Large intestine (tissue), 3 donors: ENCODE data around the gene IQSEC1. TPM values are rescaled to one million over a fixed set of nuclear protein-coding genes. Genes with fewer than 3 reads are reported as not detected.

Experiments used
- DNase-seq, 2 donors: peaks; one replicate each; pipeline versions ENCODE4 v3.0.0 to v3.0.0-alpha.2; 2013
- H3K27ac ChIP-seq: one replicate; pipeline ENCODE4 v1.5.1; 2013; ENCODE audit warnings: low read length
- H3K27me3 ChIP-seq: 2 replicates; pipeline ENCODE4 v1.6.1; 2013; ENCODE audit warnings: low read length; ENCODE audit not compliant: control insufficient read depth, insufficient read depth
- H3K36me3 ChIP-seq: 2 replicates; pipeline ENCODE4 v1.6.1; 2013; ENCODE audit warnings: low read length; ENCODE audit not compliant: control insufficient read depth, insufficient read depth
- H3K4me1 ChIP-seq: one replicate; pipeline ENCODE4 v1.6.1; 2013; ENCODE audit warnings: low read length; ENCODE audit not compliant: control insufficient read depth, insufficient read depth
- H3K4me3 ChIP-seq: one replicate; pipeline ENCODE4 v1.5.1; 2013; ENCODE audit warnings: low read length
- H3K9me3 ChIP-seq: one replicate; pipeline ENCODE4 v1.6.1; 2013; ENCODE audit warnings: mild to moderate bottlenecking, low read depth, low read length, moderate library complexity; ENCODE audit not compliant: control insufficient read depth
- WGBS: methylation state at CpG from one replicate; pipeline ENCODE4 v1.1.5; 2013; ENCODE audit warnings: low lambda C conversion rate; ENCODE audit not compliant: insufficient coverage; 5-methylcytosine and 5-hydroxymethylcytosine counted together
- polyA plus RNA-seq: library from polyadenylated mRNA; unstranded; fragments of 120-200 nt; gene quantifications from one replicate; pipeline ENCODE4 v1.2.1, GENCODE V29; 2013

IQSEC1 gene
- polyA plus RNA-seq, 1 donor, result 24.3 TPM

DNA sequence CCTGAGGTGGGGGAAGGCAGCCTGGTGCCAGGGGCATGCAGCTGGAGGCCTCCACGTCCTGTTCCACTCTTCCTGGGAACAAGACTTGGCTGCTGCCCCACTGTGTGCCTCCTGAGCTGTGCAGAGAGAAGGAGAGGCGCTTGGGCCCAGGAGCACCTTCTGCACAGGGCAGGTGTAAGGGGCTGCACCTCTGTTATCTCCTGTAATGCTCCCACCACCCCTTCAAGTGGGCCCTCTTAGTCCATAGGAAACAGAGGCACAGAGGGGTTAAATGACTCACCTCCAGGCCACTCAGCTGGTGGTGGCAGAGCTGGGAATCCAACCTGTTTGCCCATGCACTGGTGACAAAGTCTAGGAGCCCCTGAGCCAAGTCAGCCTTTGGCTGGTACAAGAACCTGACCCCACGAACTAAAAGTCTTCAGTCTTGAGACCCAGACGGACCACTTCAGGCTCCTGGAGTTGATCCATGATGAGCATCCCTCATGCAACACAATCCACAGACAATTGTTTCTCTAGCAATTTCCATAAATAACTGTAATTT is 93.2 kb downstream of the IQSEC1 start:
- Histone ChIP-seq H3K36me3 (no peaks in the 10 kb centered on the region), H3K4me1 (peaks cover 10% of the 10 kb centered on the region), H3K4me3 (no peak overlapping the region), H3K27ac (no peak overlapping the region), H3K27me3 (no peaks in the 10 kb centered on the region), H3K9me3 (no peaks in the 10 kb centered on the region)
- WGBS, result no CpG with 5 or more reads among the region's 4 CpGs
- no peak for DNase-seq

DNA sequence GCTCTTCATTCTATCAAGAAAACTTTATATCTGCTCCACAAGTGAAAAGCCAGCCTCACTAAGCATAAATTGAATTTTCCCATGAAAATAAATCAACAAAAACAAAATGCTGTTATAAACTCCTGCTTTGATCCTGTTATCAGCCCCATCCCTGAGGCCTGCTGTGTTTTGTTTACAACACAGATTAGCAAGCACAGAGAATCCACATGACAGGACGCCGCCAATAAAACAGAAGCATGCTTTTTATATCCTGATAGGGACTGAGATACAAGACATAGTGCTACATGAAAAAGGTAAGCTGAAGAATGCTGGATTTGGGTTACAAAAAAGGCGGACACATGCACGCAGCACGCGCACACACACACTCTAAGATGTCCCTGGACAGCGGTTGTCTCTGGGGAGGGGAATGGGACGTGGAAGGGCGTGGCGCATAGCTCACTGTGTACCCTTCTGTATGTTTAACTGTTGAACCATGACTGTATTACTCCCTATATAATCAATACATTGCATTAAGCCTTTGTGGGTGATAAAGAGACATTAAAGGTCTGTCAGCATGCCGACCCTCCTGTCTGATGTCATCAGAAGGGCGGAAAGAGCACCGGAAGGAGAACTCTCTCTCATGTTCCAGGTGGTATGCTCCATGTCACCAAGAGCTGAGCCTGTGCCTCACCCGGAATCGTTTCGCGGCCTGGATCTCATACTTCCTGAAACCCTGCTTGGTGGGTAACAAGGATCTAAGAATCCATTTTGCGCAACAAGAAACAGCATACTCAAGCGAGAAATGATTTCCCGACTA is 93.9 kb downstream of the IQSEC1 start:
- WGBS, result 100% methylated on average over 4 of the region's 20 CpGs
- no peaks in the 10 kb centered on the region for H3K27me3 ChIP-seq
- no peak overlapping the region for H3K27ac ChIP-seq
- H3K4me3 ChIP-seq, result no peak overlapping the region
- H3K4me1 ChIP-seq, result peaks cover 7% of the 10 kb centered on the region
- no peaks in the 10 kb centered on the region for H3K36me3 ChIP-seq
- H3K9me3 ChIP-seq, result no peaks in the 10 kb centered on the region
- DNase-seq, result no peak

DNA sequence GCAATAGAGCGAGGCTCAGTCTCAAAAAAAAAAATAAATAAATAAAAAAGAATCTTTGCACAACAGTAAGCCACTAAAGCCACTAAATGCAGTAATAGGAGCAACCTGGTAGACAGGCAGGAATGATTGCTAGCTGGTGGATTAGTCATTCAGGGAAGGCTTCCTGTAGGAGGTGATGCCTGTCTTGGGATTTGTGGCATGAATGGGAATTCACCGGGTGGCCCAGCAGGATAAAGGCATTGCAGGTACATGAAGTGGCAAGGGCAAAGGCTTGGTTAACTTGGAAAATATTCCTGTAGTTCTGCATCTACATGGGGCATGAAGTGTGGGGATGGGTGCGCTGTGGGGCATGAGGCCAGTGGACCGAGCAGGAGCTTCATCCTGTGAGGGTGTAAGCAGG is 94.5 kb downstream of the IQSEC1 start:
- Histone ChIP-seq H3K27me3 (no peaks in the 10 kb centered on the region), H3K4me3 (no peak overlapping the region), H3K9me3 (no peaks in the 10 kb centered on the region), H3K27ac (no peak overlapping the region), H3K36me3 (no peaks in the 10 kb centered on the region), H3K4me1 (peaks cover 2% of the 10 kb centered on the region)
- no CpG with 5 or more reads among the region's 4 CpGs for WGBS
- no peak for DNase-seq

DNA sequence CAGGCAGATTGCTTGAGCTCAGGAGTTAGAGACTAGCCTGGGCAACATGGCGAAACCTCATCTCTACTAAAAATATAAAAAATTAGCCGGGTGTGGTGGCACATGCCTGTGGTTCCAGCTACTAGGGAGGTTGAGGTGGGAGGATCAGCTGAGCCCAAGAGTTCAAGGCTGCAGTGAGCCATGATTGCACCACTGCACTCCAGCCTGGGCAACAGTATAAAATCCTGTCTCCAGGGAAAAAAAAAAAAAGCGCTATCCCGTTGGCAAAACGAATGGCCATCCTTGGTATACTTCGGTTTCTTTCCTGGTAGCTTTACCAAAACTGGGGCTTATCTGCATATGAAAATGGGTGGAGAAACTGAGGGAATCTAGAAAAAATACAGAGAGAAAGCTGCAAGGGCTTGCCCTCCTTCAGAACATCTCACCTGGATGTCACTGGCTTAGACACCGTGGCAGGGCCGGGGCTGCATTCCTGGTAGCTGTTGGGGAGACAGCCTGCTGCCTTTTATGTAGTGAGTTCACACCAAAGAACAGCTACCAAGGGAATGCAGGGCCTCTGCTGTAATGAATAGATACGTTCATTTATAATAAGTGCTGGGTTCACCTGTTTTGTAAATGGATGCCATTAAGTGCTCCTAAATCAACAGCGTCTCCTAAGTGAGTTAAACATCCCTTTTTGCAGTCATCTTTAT is 96.0 kb downstream of the IQSEC1 start:
- no peak for DNase-seq
- Histone ChIP-seq H3K27ac (no peak overlapping the region), H3K4me3 (no peak overlapping the region), H3K4me1 (no peaks in the 10 kb centered on the region), H3K9me3 (no peaks in the 10 kb centered on the region), H3K27me3 (no peaks in the 10 kb centered on the region), H3K36me3 (no peaks in the 10 kb centered on the region)
- WGBS, result no CpG with 5 or more reads among the region's 10 CpGs

DNA sequence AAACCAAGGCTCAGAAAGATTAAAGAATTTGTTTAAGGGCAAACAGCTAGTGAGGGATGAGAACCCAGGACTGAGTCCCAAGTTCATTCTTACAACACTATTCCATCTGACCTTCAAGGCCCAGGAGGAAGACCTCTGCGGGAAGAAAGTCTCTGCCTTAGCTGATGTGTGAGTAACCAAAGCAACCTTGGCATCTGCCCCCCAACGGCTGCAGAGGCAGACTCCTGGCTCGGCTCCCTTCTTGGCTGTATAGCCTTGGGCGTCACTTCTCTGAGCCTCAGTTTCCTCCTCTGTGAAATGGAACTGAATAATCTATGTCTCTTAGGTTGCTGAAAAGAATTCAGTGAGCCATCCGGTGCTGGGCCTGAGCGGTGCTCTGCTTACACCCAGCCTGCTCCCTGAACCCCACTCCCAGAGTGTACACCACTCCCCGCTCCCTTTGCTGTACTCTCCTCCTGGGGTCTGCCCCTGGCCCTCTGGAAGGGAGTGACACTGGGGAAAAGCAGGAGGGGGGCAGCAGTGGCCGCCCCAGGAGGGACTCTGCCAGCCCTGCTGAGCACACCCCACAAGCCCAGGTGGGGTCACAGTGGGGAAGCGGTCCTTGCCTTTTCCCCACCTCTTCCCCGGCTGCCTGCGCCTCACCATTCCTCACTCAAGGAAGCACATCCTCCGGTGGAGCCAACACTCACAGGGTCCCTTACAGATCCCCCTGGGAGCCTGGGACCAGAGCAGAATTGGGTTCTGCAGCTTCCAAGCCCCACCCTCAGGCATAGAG is 97.3 kb downstream of the IQSEC1 start:
- DNase-seq, result no peak
- WGBS, result no CpG with 5 or more reads among the region's 12 CpGs
- H3K36me3 ChIP-seq, result no peaks in the 10 kb centered on the region
- H3K4me3 ChIP-seq, result no peak overlapping the region
- no peaks in the 10 kb centered on the region for H3K4me1 ChIP-seq
- H3K9me3 ChIP-seq, result no peaks in the 10 kb centered on the region
- H3K27me3 ChIP-seq, result no peaks in the 10 kb centered on the region
- H3K27ac ChIP-seq, result no peak overlapping the region

DNA sequence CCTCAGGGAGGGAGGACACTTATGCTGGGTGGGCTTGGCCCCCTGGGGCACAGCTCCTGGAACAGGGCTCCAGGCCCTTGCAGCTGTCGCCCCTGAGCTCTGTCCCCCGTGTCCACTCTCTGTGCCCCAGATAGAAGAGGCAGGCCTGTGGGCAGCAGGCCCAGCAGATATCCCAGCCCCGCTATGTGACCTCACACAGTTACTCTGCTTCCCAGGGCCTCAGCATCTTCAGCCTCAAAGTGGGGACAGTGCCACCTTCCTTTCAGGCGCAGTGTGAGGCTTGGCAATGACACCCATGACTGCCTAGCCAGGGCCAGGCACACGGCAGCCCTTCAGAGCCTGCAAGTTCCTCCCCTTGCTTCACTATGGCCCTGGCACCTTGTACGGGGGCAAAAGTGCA is 98.4 kb downstream of the IQSEC1 start:
- no peak for DNase-seq
- Histone ChIP-seq H3K4me1 (no peaks in the 10 kb centered on the region), H3K9me3 (no peaks in the 10 kb centered on the region), H3K36me3 (no peaks in the 10 kb centered on the region), H3K27ac (no peak overlapping the region), H3K27me3 (no peaks in the 10 kb centered on the region), H3K4me3 (no peak overlapping the region)
- no CpG with 5 or more reads among the region's 6 CpGs for WGBS

DNA sequence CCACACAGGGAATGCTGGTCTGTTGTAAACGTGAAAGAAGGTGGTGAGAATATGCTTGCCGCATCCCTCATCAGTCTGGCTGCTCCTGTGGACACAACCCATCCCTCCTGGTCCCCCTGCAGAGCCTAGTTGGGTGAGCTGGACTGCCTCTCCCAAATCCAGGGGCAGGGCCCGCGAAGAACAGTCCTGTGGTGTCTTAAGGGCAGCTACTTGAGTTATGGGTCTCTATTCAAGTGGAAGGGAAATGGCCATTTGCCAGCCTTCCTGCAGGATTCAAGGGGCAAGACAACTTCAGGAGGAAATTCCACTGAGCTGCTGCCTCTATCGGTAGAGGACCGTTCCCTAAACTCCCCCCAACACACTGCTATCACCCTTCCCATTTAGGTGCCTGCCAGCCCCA is 98.9 kb downstream of the IQSEC1 start:
- Histone ChIP-seq H3K27ac (no peak overlapping the region), H3K4me1 (no peaks in the 10 kb centered on the region), H3K4me3 (no peak overlapping the region), H3K36me3 (no peaks in the 10 kb centered on the region), H3K9me3 (no peaks in the 10 kb centered on the region), H3K27me3 (no peaks in the 10 kb centered on the region)
- no peak for DNase-seq
- no CpG with 5 or more reads among the region's 6 CpGs for WGBS

DNA sequence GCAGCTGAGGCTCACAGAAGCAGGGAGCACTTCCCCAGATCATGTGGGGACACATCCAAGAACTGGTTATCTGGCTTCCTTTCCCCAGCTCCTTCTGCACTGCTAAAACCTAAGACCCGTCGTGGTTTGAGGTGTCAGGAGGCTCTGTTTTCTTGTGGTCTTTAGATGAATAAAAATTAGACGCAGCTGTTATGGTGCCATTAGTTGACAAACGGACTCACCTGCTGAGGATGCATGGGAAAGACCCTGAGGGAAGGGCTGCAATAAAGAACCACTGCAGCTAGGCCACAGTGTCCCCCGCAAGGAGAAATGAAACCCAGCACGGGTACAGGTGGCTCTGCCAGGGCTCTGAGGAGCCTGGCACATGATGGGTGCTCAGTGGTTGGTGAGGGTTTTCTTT is 99.4 kb downstream of the IQSEC1 start:
- Histone ChIP-seq H3K4me1 (no peaks in the 10 kb centered on the region), H3K4me3 (no peak overlapping the region), H3K27me3 (no peaks in the 10 kb centered on the region), H3K36me3 (no peaks in the 10 kb centered on the region), H3K9me3 (no peaks in the 10 kb centered on the region), H3K27ac (no peak overlapping the region)
- WGBS, result no CpG with 5 or more reads among the region's 6 CpGs
- DNase-seq, result no peak

DNA sequence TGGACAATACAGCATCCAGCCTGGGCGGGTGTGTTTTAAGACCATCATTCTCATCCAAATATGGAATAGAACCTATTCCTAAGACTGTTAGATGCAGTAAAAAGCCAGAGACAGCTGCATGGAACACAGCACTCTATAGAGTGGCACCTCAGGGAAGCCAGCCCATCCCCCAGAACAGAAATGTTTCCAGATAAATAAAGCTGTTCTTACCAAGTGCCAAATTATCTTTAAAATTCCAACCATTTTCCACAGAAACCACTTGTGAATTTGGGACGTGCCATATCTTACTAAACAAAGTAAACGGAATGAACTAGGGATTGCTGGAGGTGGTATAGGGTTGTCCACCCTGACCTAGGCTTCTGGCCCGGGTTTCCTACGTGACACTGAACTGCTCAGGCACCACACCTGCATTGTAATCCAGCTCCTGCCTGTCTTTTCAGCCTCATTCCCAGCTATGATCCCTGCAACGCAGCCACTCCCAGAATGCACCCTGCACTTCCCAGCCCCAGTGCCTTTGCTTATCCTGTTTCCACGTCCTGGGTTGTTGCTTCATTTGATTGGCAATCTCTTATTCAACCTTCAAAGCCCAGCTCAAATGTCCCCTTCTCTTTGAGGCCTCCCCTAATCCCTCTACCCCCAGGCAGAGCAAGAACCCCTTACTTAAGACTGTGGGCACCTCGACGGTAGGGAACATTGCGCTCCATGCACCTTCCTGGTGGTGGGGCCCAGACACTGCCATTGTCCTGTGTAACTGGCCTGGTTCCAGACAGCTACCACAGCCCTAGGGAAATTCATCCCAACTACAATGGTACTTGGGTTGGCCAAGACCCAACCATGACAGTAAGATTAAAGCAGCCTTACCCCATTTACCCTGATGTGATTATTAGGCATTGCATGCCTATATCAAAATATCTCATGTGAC is 100.2 kb downstream of the IQSEC1 start:
- Histone ChIP-seq H3K4me1 (peaks cover 4% of the 10 kb centered on the region), H3K4me3 (no peak overlapping the region), H3K9me3 (no peaks in the 10 kb centered on the region), H3K27me3 (no peaks in the 10 kb centered on the region), H3K27ac (no peak overlapping the region), H3K36me3 (no peaks in the 10 kb centered on the region)
- no peak for DNase-seq
- WGBS, result no CpG with 5 or more reads among the region's 10 CpGs
